Brain pericyte (primary cell): ENCODE results near the gene LETM1.

Source experiments
- DNase-seq: peaks from one replicate; pipeline ENCODE4 v3.0.0-alpha.2; 2012; ENCODE audit warnings: low read depth, low spot score

LETM1 gene

DNA sequence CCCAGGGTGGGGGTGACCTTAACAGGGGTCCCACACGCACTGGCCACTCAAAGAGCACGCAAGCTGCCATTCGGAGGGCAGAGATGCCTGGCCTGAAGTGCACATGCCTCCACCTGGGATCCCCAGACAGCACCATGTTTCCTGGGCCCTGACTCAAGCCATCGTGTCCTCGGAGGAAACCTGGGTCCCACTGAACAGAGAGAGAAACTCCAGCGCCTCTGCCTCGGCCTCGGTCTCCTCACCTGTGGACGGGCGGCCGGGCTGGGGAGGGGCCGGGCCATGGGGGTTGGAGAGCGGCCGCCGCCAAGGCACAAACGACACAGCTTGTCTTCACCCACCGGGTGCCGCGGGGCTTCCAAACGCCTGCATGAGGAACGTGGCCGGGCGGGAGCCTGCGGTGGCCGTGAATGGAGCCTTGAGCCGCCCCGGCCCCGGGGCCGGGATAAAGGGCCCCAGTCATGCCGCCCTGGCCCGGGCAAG lies 92.8 kb downstream of the LETM1 start:
- DNase-seq, result no peak

DNA sequence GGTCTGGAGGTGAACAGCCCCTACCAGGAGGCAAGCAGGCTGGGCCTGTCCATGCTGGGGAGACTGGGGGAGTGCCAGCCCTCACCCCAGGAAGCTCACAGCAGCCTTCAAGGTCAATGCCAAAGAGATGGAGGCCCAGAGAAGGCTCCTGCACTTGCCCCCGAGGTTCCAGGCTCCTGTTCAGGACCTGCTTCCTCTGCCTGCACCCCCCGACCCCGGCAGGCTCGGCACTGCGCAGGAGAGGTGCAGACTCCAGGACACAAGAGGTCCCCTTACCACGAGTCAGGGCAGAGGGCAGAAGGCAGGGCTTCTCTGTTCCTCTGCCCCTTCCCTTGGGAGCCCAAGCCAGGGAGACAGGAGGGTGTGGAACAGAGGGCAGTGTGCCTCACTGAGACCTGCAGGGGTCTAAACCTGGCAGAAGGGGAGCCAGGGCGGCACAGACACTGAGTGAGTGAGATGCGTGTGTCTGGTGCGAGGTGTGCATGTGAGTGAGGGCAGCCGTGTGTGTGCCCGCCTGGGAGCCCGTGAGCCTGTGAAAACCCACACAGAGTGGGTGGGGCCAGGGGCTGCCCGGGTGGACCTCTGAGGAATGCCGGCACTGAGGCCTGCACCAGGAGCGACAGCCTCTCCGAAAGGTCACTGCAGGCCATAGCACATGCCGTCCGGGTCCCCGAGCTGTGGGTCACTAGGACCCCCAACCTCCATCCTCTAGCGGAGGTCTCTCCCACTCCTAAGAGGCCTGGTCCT lies 93.5 kb downstream of the LETM1 start:
- DNase-seq, result no peak
